Activated T-cell treated with anti-CD3 and anti-CD28 coated beads, Interleukin-2, amount 50 U/mL, for 24 hours (primary cell): ENCODE measurements around the gene FOXL3.

Source experiments
- DNase-seq: peaks from one replicate; pipeline ENCODE4 v3.0.0-alpha.2; 2020
- H3K27ac Mint-ChIP-seq: 2 replicates; pipeline ENCODE4 v1.8.0; 2020; ENCODE audit warnings: mild to moderate bottlenecking, mixed read lengths
- H3K27me3 Mint-ChIP-seq: 2 replicates; pipeline ENCODE4 v1.8.0; 2020; ENCODE audit warnings: mixed read lengths
- H3K36me3 Mint-ChIP-seq: 2 replicates; pipeline ENCODE4 v1.8.0; 2020; ENCODE audit warnings: low read depth, mixed read lengths
- H3K4me1 Mint-ChIP-seq: 2 replicates; pipeline ENCODE4 v1.8.0; 2020; ENCODE audit warnings: low read depth, mixed read lengths
- H3K4me3 Mint-ChIP-seq: 2 replicates; pipeline ENCODE4 v1.8.0; 2020; ENCODE audit warnings: mild to moderate bottlenecking, moderate library complexity, mixed read lengths
- H3K9me3 Mint-ChIP-seq: 2 replicates; pipeline ENCODE4 v1.8.0; 2020; ENCODE audit warnings: mixed read lengths

The FOXL3 gene

DNA sequence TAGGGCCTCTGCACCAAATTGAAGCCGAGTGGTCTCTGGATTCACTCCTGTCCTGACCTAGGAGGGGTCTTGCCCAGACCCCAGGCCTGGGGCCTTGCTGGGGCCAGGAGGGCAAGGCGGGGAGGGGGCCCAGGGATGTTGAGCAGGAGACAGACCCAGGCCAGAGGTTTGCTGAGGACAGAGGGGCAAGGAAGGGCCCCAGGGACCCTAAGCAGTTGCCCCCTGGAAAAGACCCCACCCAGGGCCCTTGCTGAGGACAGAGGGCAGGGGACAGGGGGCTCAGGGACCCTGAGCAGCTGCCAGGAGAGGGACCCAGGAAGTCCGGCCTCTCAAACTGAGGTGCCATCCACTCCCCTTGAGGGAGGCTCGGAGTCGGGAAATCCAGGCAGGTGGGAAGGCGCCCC lies 32.7 kb downstream of the FOXL3 start:
- H3K9me3 Mint-ChIP-seq, result peaks cover 3% of the 10 kb centered on the region
- no peaks in the 10 kb centered on the region for H3K36me3 Mint-ChIP-seq
- H3K4me3 Mint-ChIP-seq, result no peak overlapping the region
- peaks cover 36% of the 10 kb centered on the region for H3K27me3 Mint-ChIP-seq
- H3K4me1 Mint-ChIP-seq, result no peaks in the 10 kb centered on the region
- H3K27ac Mint-ChIP-seq, result no peak overlapping the region
- DNase-seq, result no peak

DNA sequence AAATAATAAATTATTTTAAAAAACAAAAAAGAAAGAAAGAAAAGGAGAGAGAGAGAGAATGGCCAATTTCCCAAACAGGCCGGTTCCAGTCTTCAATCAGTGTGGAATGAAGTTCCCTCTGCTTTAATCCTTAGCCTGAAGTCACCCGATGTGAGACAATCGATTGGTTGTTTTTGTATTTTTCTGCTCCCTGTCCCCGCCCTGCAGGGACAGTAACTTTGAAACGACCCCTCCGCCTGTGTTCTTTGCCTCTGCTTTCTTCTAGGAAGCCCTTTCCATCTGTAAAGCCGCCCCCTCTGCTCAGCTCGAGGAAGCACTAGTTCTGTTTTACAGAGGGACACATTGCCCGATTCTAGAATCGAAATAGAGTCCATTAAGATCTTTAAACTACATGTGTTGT lies 33.4 kb downstream of the FOXL3 start:
- Mint-ChIP-seq H3K36me3 (no peaks in the 10 kb centered on the region), H3K27ac (no peak overlapping the region), H3K4me1 (no peaks in the 10 kb centered on the region), H3K27me3 (peaks cover 35% of the 10 kb centered on the region), H3K4me3 (no peak overlapping the region), H3K9me3 (peaks cover 3% of the 10 kb centered on the region)
- no peak for DNase-seq

DNA sequence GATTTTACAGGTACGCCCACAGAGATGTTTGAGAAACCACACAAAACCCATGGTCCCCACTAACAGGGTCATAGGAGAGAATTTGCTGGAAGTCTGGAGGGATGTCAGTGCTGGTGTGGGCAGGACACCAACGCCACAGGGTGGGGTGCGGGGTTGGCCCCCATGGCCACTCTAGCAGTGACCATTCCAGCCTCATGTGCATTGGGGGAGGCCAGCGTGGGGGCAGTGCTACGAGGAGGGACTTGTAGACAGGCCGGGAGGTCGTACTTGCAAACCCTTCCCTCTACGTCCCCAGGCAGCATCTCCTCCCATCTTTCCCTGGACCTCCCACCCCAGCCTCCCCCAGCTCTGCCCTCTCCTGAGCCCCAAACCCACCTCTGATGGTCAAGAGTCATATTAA lies 34.0 kb downstream of the FOXL3 start:
- no peak for DNase-seq
- peaks cover 34% of the 10 kb centered on the region for H3K27me3 Mint-ChIP-seq
- no peaks in the 10 kb centered on the region for H3K4me1 Mint-ChIP-seq
- no peaks in the 10 kb centered on the region for H3K36me3 Mint-ChIP-seq
- H3K9me3 Mint-ChIP-seq, result peaks cover 3% of the 10 kb centered on the region
- H3K4me3 Mint-ChIP-seq, result no peak overlapping the region
- no peak overlapping the region for H3K27ac Mint-ChIP-seq

DNA sequence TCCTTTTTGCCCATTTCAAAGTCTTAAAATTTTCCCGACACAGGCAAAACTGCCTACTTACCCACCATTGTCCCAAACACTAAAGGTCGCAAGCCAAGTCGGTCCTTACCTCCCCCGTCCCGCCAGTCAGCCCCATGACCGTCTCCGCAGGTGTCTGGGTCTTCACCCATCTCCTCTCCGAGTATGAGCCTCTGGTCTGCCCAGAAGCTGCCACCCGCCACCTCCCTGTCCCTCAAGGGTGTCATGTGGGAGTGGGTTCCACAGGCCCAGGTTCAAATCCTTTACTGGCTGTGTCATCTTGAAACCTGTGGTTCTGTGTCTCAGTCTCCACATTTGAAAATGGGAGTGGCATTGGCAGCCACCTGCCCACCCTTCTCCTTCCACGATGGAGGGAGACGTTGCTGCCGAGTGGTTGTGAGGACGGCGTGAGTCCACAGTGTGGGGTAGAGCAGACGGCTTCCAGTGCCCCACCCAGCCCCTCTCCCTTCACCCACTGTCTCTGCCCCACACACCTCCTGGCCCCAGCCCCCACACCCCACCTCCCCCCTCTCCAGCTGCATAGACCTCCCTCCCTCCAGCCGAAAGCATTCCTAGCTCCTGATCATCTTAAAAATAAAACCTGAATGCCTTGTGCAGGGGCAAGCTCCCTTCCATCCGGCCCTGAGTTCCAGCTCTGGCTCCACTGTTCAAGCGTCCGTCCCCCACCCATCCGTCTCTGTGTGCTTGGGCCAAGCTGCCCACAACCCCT lies 35.3 kb downstream of the FOXL3 start:
- Mint-ChIP-seq H3K4me1 (no peaks in the 10 kb centered on the region), H3K36me3 (no peaks in the 10 kb centered on the region), H3K27ac (no peak overlapping the region), H3K27me3 (peaks cover 24% of the 10 kb centered on the region), H3K4me3 (no peak overlapping the region), H3K9me3 (peaks cover 3% of the 10 kb centered on the region)
- DNase-seq, result no peak

DNA sequence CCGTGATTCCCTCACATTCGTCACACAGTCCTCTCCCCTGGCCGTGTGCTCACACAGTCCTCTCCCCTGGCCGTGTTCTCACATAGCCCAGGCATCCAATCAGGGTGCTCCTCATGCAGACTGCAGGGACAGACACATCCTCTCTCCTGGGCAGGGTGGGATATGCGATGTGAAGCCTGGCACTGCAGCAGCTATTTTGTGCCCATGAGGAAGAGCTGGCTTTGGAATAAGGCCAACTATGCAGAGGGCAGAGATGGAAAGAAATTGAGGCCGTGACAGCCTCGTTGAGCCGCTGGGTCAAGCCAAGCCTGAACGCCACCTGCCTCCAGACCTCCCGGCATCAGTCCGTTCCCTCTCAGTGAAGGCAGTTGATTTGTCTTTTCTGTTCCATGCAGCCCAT lies 35.8 kb downstream of the FOXL3 start:
- H3K4me3 Mint-ChIP-seq, result no peak overlapping the region
- no peaks in the 10 kb centered on the region for H3K4me1 Mint-ChIP-seq
- no peak overlapping the region for H3K27ac Mint-ChIP-seq
- peaks cover 20% of the 10 kb centered on the region for H3K27me3 Mint-ChIP-seq
- no peaks in the 10 kb centered on the region for H3K36me3 Mint-ChIP-seq
- no peak for DNase-seq
- H3K9me3 Mint-ChIP-seq, result peaks cover 3% of the 10 kb centered on the region

DNA sequence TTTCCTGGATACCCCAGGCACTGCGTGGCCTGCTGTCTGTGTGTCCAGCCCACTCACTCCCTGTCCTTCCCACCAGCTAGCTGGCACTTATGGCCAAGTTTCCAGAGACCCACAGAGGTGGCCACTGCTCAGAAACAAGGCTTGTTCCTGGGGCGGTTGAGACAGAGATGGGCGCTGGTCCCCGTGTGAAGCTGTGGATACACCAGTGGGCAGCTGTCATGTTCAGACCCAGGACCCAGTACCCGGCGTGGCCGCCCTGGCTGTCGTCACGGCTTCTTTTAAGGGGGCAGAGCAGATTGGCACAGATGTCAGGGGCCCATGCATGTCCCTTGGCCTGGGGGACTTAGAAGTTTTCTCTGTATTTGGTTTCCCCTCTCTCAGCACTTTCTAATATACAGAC lies 36.3 kb downstream of the FOXL3 start:
- H3K9me3 Mint-ChIP-seq, result peaks cover 3% of the 10 kb centered on the region
- no peaks in the 10 kb centered on the region for H3K36me3 Mint-ChIP-seq
- DNase-seq, result no peak
- no peak overlapping the region for H3K27ac Mint-ChIP-seq
- H3K4me3 Mint-ChIP-seq, result no peak overlapping the region
- no peaks in the 10 kb centered on the region for H3K4me1 Mint-ChIP-seq
- H3K27me3 Mint-ChIP-seq, result peaks cover 21% of the 10 kb centered on the region

DNA sequence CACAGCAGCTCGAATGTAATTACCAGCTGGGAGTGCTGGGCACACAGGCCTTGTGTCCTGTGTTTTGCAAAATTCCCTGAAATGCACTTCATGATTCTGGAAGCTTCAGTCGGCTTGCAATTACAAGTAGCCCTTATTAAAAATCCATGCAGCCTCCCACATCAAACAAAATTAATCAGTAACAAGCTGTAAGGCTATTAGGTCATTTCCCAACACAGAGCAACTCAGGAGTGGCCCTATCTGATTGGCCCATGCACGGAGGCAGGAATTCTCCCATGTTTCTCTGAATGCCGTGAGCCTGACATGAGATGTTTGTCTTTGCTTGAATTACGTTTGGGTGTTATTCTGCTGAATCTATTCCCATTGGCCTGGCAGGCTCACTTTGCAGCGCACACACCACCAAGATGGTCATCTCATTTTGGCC lies 36.9 kb downstream of the FOXL3 start:
- H3K4me1 Mint-ChIP-seq, result no peaks in the 10 kb centered on the region
- no peak for DNase-seq
- peaks cover 3% of the 10 kb centered on the region for H3K9me3 Mint-ChIP-seq
- no peaks in the 10 kb centered on the region for H3K36me3 Mint-ChIP-seq
- H3K27ac Mint-ChIP-seq, result no peak overlapping the region
- H3K4me3 Mint-ChIP-seq, result no peak overlapping the region
- peaks cover 21% of the 10 kb centered on the region for H3K27me3 Mint-ChIP-seq

DNA sequence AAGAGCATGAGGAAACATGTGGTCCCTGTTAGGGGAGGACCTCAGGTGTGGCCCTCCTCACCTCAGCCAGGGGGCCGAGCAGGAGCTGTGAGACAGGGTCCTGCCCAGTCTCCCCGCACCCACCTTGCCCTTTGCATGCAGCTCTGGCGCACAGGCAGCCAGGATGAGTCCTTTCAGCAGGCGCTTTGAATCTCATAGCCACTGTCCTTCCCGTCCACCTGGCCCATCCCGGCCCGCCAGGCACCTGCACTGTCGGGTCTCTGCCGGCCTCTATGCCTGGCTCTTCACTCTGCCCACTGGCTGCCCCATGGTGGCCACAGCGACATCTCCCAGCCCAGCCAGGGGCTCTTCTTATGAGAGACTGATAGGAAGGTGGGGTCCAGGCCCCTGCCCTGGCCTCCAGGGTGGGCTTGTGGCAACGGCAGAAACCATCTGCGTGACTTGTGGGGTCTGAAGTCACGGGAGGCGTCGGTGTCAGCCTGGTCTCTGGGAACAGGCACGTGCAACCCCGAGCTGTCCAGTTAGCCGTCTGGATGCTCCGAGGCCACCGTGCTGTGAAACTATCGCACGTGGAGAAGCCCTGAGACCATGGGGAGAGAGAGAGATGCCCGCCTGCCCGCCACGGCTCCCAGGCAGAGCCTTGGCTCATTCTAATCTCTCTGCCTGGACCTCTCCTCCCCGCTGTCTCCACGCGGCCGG lies 37.4 kb downstream of the FOXL3 start:
- no peaks in the 10 kb centered on the region for H3K36me3 Mint-ChIP-seq
- H3K27ac Mint-ChIP-seq, result no peak overlapping the region
- DNase-seq, result no peak
- peaks cover 3% of the 10 kb centered on the region for H3K9me3 Mint-ChIP-seq
- no peak overlapping the region for H3K4me3 Mint-ChIP-seq
- no peaks in the 10 kb centered on the region for H3K4me1 Mint-ChIP-seq
- peaks cover 21% of the 10 kb centered on the region for H3K27me3 Mint-ChIP-seq

DNA sequence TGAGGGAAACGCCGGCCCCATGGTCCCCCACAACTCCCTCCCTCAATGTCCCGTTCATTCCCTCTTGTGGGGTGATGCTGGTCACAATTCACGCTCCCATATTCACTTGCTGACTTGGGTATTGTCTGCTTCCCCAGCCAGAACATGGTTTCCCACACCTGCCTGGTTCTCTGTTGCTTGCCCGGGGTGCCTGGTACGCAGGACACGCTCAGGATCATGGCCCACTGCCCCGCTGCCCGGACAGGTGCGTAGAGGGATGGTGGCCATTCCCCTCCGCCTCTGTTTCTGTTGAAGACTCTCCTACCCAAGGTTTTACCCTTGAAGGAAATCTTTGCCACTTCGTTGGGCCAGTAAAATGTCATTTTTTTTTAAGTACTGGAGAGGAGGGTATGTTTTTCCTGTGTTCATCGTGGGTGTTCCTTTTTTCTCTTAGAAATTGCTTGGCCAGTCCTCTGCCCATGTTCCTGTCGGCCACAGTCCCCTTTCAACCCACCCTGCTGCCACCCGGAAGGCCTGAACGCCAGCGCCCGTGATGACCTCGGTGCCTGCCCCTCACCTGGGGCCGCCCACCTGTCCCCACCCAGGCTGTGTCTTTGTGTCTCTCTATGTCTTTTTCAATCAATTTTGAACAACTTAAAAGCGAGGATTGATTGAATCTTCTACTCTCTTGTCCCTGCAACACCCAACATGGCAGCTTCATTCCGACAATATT lies 38.2 kb downstream of the FOXL3 start:
- Mint-ChIP-seq H3K27ac (no peak overlapping the region), H3K9me3 (peaks cover 3% of the 10 kb centered on the region), H3K4me1 (no peaks in the 10 kb centered on the region), H3K36me3 (no peaks in the 10 kb centered on the region), H3K4me3 (no peak overlapping the region), H3K27me3 (peaks cover 21% of the 10 kb centered on the region)
- DNase-seq, result no peak

DNA sequence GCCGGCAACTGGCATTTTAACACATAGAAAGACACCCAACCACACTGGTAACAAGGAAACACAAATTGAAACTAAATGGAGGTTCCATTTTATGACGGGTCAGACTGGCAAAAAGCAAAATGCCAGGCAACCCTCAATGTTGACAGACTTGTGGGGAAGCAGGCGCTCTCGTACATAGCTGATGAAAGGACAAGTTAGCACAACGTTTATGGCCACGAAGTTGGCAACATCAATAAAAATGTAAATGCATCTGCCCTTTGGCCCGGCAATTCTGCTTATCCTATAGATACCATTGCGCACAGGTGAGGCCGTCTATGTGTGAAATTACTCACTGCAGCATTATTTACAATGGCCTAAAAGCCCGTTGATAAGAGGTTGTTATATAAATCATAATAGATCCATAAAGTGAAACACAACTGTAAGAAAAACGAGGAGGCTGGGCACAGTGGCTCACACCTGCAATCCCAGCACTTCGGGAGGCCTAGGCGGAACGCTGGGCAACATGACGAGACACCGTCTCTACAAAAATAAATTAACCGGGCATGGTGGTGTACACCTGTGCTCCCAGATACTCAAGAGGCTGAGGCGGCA lies 39.8 kb downstream of the FOXL3 start:
- peaks cover 21% of the 10 kb centered on the region for H3K27me3 Mint-ChIP-seq

DNA sequence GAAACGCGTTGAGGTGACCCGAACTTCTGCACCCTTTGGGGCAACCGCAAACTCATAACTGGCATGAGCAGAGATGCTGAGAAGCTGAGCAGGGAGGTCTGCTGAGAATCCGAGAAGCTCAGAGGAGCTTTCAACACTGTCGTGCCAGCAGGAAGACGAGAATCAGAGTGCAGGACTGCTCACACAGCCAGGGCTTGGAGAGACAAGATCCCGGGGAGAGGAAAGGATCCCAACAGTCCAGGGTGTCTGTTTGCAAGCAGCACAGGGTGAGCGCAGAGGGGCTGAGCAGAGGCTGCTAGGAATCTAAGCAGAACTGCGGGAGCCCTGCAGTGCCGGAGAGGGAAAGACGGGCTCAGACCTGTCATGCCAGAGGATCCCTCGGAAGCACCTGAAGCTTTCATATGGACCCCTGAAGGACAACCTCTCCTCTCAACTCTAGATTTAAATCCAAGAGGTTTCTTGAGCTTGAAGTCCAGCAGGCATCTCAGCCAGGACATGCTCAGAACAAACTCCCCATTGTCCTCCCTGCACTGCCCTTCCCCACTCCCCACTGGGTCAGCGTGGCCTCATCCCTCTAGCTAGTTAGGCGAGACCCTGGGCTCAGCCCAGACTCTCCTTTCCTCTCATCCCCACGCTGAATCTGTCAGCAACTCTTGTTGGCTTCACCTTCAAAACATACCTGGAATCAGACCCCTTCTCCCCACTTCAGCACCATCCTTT lies 40.7 kb downstream of the FOXL3 start:
- Mint-ChIP-seq H3K9me3 (peaks cover 11% of the 10 kb centered on the region), H3K27ac (no peak overlapping the region), H3K27me3 (peaks cover 19% of the 10 kb centered on the region), H3K4me3 (no peak overlapping the region), H3K4me1 (peaks cover 3% of the 10 kb centered on the region), H3K36me3 (no peaks in the 10 kb centered on the region)
- DNase-seq, result no peak

More for the DNA sequence above, 39.8 kb downstream of the FOXL3 start:
- no peak overlapping the region for H3K4me3 Mint-ChIP-seq
- H3K36me3 Mint-ChIP-seq, result no peaks in the 10 kb centered on the region
- peaks cover 3% of the 10 kb centered on the region for H3K4me1 Mint-ChIP-seq
- H3K9me3 Mint-ChIP-seq, result peaks cover 7% of the 10 kb centered on the region
- no peak for DNase-seq
- H3K27ac Mint-ChIP-seq, result no peak overlapping the region

DNA sequence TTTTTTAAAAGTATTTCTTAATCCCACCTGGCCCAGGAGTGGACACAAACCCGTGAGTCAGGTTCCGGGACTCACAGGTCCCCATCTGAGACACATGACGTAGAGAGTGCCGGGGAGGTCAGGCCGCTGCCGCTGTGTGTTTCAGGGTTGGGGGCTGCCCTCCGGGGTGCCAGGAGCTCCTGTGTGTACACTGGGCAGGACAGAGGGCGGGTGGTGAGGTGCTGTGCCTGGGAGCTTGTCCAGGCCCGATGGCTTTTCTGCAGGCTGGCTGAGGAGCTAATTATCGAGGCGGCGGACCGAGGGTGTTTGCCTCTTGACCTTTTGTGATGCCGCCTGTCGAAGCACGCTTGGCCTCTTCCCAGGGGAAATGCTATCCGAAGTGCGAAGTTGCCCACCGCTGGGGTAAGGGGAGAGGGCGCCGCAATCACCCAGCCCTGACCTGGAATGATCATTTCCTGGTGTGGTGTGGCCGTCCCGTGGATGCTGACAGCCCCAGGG lies 42.1 kb downstream of the FOXL3 start:
- Mint-ChIP-seq H3K36me3 (no peaks in the 10 kb centered on the region), H3K4me3 (no peak overlapping the region), H3K4me1 (peaks cover 3% of the 10 kb centered on the region), H3K27me3 (peaks cover 14% of the 10 kb centered on the region), H3K27ac (no peak overlapping the region), H3K9me3 (peaks cover 8% of the 10 kb centered on the region)
- no peak for DNase-seq

DNA sequence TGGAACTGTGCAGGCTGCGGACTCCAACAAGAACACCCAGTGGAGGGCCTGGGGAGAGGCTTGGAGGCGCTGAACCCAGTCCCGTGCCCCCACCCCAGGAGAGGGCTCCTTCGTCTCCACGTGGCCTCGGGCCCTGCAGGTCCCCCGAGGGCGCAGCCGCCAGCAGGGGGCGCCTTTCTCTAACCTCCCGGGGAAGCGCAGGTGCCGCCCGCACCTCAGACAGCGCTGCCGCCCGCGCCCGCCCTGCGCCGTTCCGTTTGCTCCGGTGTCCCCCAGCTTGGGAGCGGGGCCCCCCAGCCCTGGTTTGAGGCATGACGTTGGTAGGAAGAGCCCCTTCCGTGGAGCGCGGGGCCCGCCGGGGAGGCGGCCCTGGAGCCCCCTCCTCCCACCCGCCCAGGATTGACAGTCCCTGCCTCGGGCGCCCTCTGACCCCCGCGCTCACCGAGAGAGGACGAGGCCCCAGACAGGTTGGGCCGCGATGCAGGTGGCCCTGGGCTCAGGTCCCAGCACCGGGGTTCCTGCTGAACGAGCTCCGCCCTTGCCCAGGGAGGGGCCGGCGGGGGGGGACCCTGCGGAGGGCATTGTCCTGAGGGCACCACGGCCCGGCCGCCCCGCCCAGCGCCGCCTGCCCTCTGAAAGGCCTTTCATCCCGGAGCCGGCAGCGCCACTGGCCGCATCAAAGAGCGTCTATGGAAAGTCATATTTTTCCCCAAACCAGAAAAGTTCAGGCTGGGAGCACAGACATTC lies 42.8 kb downstream of the FOXL3 start:
- DNase-seq, result peak; percentile 97

More for the DNA sequence above, 42.8 kb downstream of the FOXL3 start:
- peaks cover 8% of the 10 kb centered on the region for H3K9me3 Mint-ChIP-seq
- no peak overlapping the region for H3K4me3 Mint-ChIP-seq
- peaks cover 6% of the 10 kb centered on the region for H3K4me1 Mint-ChIP-seq
- H3K36me3 Mint-ChIP-seq, result no peaks in the 10 kb centered on the region
- peaks cover 14% of the 10 kb centered on the region for H3K27me3 Mint-ChIP-seq
- H3K27ac Mint-ChIP-seq, result no peak overlapping the region
